PC-3 (cell line): ENCODE measurements around the gene SMIM13. TPM values are rescaled to one million over a fixed set of nuclear protein-coding genes. Genes with fewer than 3 reads are reported as not detected.

ENCODE experiments used
- ATAC-seq: fragments of 200-7000 bp; cut with Tn5 transposase; 2 replicates; pipeline ENCODE4 v1.9.1; 2020; ENCODE audit warnings: mild to moderate bottlenecking, moderate library complexity
- BruUV-seq: library from RNA; stranded (reverse); fragments of 400-500 nt; replicated peaks from 2 replicates; lab custom pipeline; 2021; lab: Mats Ljungman, UMichigan
- CTCF ChIA-PET: fragments of 300-600 bp; sonication (Branson Sonifier 250); formaldehyde crosslinking; loops from one replicate; lab custom pipeline; 2022; ENCODE audit warnings: antibody characterized with exemption; lab: Charles Lee
- POLR2A ChIA-PET: fragments of 300-600 bp; sonication (Branson Sonifier 250); formaldehyde crosslinking; loops from one replicate; lab custom pipeline; 2022; ENCODE audit warnings: antibody characterized with exemption; ENCODE audit not compliant: unreplicated experiment; lab: Charles Lee
- DNase-seq: peaks from one replicate; pipeline ENCODE4 v3.0.0-alpha.2; 2015
- H2AFZ ChIP-seq: fragments of 300-600 bp; sonication (generic); 2 replicates; pipeline ENCODE4 v1.6.0; 2016; ENCODE audit warnings: antibody characterized with exemption, low read length
- H3F3A ChIP-seq: fragments of 300-600 bp; sonication (generic); one replicate; pipeline ENCODE4 v1.6.0; 2017; ENCODE audit warnings: antibody characterized with exemption, low read length, control low read depth, mild to moderate bottlenecking; ENCODE audit not compliant: unreplicated experiment
- H3K27ac ChIP-seq: fragments of 300-600 bp; sonication (generic); 2 replicates; pipeline ENCODE4 v1.5.1; 2016; ENCODE audit warnings: mild to moderate bottlenecking, low read length
- H3K27me3 ChIP-seq: fragments of 300-600 bp; sonication (generic); 2 replicates; pipeline ENCODE4 v1.6.1; 2016; ENCODE audit warnings: low read length, mixed read lengths
- H3K36me3 ChIP-seq: fragments of 300-600 bp; sonication (generic); 2 replicates; pipeline ENCODE4 v1.6.1; 2016; ENCODE audit warnings: low read depth, mixed run types, low read length, mixed read lengths
- H3K4me1 ChIP-seq: fragments of 300-600 bp; sonication (generic); 2 replicates; pipeline ENCODE4 v1.5.1; 2016; ENCODE audit warnings: low read length; ENCODE audit not compliant: insufficient read depth
- H3K4me2 ChIP-seq: fragments of 300-600 bp; sonication (generic); 2 replicates; pipeline ENCODE4 v1.6.0; 2016; ENCODE audit warnings: low read length
- H3K4me3 ChIP-seq: fragments of 300-600 bp; sonication (generic); 2 replicates; pipeline ENCODE4 v1.5.1; 2016; ENCODE audit warnings: mild to moderate bottlenecking, low read length, mixed read lengths
- H3K79me2 ChIP-seq: fragments of 300-600 bp; sonication (generic); 2 replicates; pipeline ENCODE4 v1.6.1; 2017; ENCODE audit warnings: low read length, mixed read lengths
- H3K9ac ChIP-seq: fragments of 300-600 bp; sonication (generic); 2 replicates; pipeline ENCODE4 v1.6.0; 2016; ENCODE audit warnings: mild to moderate bottlenecking, low read length
- H3K9me2 ChIP-seq: fragments of 300-600 bp; sonication (generic); replicated peaks from 2 replicates; pipeline ENCODE4 v1.6.1; 2016; ENCODE audit warnings: mixed run types, low read length, mixed read lengths
- H3K9me3 ChIP-seq: fragments of 300-600 bp; sonication (generic); 2 replicates; pipeline ENCODE4 v1.6.1; 2016; ENCODE audit warnings: low read length, mixed read lengths
- H4K20me1 ChIP-seq: fragments of 300-600 bp; sonication (generic); 2 replicates; pipeline ENCODE4 v1.6.1; 2016; ENCODE audit warnings: low read length, mixed read lengths
- EZH2 ChIP-seq: fragments of 300-600 bp; sonication (generic); IDR thresholded peaks from one replicate; pipeline ENCODE4 v1.6.1; 2017; ENCODE audit warnings: antibody characterized with exemption, mild to moderate bottlenecking, low read length; ENCODE audit not compliant: unreplicated experiment
- EZH2phosphoT487 ChIP-seq: fragments of 300-600 bp; sonication (generic); IDR thresholded peaks from 2 replicates; pipeline ENCODE4 v1.6.1; 2018; ENCODE audit warnings: mild to moderate bottlenecking, antibody characterized with exemption, low read length, borderline replicate concordance
- intact Hi-C: fragments of 100-400 bp; cut with micrococcal nuclease; formaldehyde crosslinking; loops from 2 replicates; pipeline ENCODE4 v1.9.0; 2023
- total RNA-seq: library from RNA; depleted of rRNA; stranded (reverse); fragments of >200 nt; gene quantifications from 2 replicates; pipeline ENCODE4 v1.2.3, GENCODE V29; 2014
- TF ChIP-seq, protein P1 (sequence below): fragments of 300-600 bp; sonication (generic); conservative IDR thresholded peaks from 2 replicates; pipeline ENCODE4 v1.5.1; 2017; ENCODE audit warnings: antibody characterized with exemption, low read depth, mild to moderate bottlenecking, low read length

The SMIM13 gene
- total RNA-seq, 1 experiment from 2014 or later: 9.0 TPM

DNA sequence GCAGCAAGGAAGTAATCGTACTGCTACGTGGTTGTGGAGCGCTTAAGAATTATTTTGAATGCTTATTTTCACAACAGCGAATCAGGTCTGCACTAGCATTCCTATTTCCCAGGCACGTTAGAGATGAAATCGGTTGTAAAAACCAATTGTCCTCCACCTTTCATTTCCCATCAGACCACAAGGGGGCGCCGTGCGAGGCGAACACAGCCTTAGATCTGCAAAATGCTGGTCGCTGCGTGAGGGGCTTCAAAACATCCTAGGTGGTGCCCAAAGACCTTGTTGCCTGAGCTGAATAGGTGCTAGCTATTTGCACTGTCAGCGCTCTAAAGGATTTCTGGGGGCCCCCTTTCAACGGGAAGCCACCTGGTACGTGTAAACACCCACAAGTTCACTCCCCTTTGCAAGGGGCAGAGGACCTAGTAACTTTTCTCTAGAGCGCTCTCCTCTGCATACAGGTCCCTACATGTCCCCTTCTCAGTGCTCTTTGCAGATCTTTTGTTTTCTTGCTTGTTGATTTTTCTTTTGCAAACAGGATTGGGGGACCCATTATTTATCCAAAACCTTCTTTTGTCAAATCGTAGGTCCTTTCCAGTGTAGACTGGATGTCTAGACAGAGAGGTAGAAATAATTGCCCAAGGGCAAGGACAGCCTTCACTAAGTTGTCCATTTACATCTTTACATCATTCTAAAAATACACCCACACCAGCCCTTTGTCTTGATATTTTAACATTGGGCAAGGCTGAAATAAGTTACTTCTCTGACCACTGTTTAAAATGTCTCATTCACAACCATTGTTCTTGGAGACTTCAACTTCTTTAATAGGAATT, 79.1 kb downstream of the SMIM13 start:
- Histone ChIP-seq H2AFZ (peak overlapping the region; percentile 47; the same call in 1 of the 2 replicates), H3K4me2 (peak overlapping the region; percentile 39)
- intact Hi-C loops: loop anchor here (1.0 to 5.0 kb wide), 3 partner anchors 60 to 324 kb away; partner anchors contain the start of gene NEDD9

DNA sequence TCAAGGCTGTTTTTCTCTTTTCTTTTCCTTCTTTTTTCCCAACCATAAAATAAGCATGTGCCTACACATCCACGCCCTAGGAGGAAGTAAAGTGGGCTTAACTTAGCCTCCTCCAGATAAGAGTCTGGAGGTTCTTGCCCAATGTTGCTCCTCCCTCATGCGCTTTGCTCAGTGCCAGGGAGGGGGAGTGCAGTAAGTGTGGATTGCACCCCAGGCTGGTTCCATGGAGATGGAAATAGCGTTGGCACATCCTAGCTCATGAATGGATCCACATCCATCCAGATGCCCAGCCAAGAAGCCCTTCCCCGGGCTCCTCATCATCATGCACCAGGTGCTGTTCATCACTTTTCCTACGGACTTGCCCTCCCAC, 80.6 kb downstream of the SMIM13 start:
- CTCF ChIA-PET: interaction anchor here (0.9 kb wide), 1 partner anchor 14 kb away, joined by 5 read pairs; no protein-coding TSS in a partner anchor
- Histone ChIP-seq H2AFZ (no peak overlapping the region), H4K20me1 (no peaks in the 10 kb centered on the region), H3K27me3 (no peaks in the 10 kb centered on the region), H3F3A (no peaks in the 10 kb centered on the region), H3K9me2 (no peaks in the 10 kb centered on the region), H3K79me2 (no peaks in the 10 kb centered on the region), H3K4me3 (no peak overlapping the region), H3K9ac (no peak overlapping the region), H3K4me2 (no peak overlapping the region), H3K36me3 (no peaks in the 10 kb centered on the region), H3K27ac (no peak overlapping the region), H3K9me3 (no peaks in the 10 kb centered on the region), H3K4me1 (no peaks in the 10 kb centered on the region)
- no TSS peak for BruUV-seq
- intact Hi-C loops: loop anchor here (5.0 kb wide), 1 partner anchor 143 kb away; no protein-coding TSS in a partner anchor
- TF ChIP-seq EZH2 (no peak), EZH2phosphoT487 (no peak)
- TF ChIP-seq, protein P1, sequence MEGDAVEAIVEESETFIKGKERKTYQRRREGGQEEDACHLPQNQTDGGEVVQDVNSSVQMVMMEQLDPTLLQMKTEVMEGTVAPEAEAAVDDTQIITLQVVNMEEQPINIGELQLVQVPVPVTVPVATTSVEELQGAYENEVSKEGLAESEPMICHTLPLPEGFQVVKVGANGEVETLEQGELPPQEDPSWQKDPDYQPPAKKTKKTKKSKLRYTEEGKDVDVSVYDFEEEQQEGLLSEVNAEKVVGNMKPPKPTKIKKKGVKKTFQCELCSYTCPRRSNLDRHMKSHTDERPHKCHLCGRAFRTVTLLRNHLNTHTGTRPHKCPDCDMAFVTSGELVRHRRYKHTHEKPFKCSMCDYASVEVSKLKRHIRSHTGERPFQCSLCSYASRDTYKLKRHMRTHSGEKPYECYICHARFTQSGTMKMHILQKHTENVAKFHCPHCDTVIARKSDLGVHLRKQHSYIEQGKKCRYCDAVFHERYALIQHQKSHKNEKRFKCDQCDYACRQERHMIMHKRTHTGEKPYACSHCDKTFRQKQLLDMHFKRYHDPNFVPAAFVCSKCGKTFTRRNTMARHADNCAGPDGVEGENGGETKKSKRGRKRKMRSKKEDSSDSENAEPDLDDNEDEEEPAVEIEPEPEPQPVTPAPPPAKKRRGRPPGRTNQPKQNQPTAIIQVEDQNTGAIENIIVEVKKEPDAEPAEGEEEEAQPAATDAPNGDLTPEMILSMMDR: no peak
- DNase-seq: no peak
- POLR2A ChIA-PET: no interaction called here
- ATAC-seq: no peak

More for the DNA sequence above, 79.1 kb downstream of the SMIM13 start:
- ChIA-PET POLR2A (no interaction called here), CTCF (no interaction called here)
- TF ChIP-seq EZH2: no peak
- TF ChIP-seq, protein P1: peak; percentile 93
- Histone ChIP-seq H3K4me1 (no peaks in the 10 kb centered on the region), H3K79me2 (no peaks in the 10 kb centered on the region), H4K20me1 (no peaks in the 10 kb centered on the region), H3K36me3 (no peaks in the 10 kb centered on the region), H3K27ac (no peak overlapping the region), H3K9me3 (no peaks in the 10 kb centered on the region), H3K9me2 (no peaks in the 10 kb centered on the region), H3K4me3 (no peak overlapping the region), H3K9ac (no peak overlapping the region), H3F3A (no peaks in the 10 kb centered on the region), H3K27me3 (no peaks in the 10 kb centered on the region)
- BruUV-seq: no TSS peak
- ATAC-seq (peak; percentile 59), DNase-seq (peak; percentile 71)

DNA sequence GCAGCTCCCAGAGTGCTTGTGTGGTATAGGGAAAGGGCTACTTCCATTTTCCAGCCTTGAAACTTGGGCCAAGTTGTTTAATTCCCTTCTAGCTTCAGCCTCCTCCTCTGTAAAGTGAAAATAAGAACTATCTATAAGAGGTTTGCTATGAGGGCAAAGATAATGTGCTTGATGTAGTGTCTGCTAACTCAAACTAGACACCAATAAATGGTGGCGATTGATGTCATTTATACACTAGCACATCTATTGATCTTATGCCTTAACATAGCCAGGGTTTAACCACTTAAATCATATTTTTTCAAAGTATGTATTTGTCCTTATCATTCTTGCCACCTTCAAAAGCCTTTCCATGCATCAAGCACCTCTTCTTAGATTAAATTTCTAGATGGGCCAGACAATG, 83.6 kb downstream of the SMIM13 start:
- no peak for ATAC-seq
- CTCF ChIA-PET: no interaction called here

More for the DNA sequence above, 83.6 kb downstream of the SMIM13 start:
- Histone ChIP-seq H3K36me3 (no peaks in the 10 kb centered on the region), H3K4me3 (no peak overlapping the region), H3K9me2 (no peaks in the 10 kb centered on the region), H3K27ac (no peak overlapping the region), H3K4me1 (no peaks in the 10 kb centered on the region), H3K27me3 (no peaks in the 10 kb centered on the region), H2AFZ (no peak overlapping the region), H4K20me1 (no peaks in the 10 kb centered on the region), H3K9me3 (no peaks in the 10 kb centered on the region), H3K79me2 (no peaks in the 10 kb centered on the region), H3K9ac (no peak overlapping the region), H3F3A (no peaks in the 10 kb centered on the region), H3K4me2 (no peak overlapping the region)
- intact Hi-C loops: no loop called here
- POLR2A ChIA-PET: no interaction called here
- TF ChIP-seq, protein P1: no peak
- no peak for TF ChIP-seq EZH2
- no peak for TF ChIP-seq EZH2phosphoT487
- BruUV-seq: no TSS peak
- no peak for DNase-seq
